Muscle of leg (tissue), 11 donors: ENCODE measurements around the gene ZC3HAV1. TPM values are rescaled to one million over a fixed set of nuclear protein-coding genes. Genes with fewer than 3 reads are reported as not detected.
"Not testable (repeated sequence)": the region's sequence is repeated elsewhere in the genome, so short reads cannot be mapped to it uniquely, and the experiment has no call there.

Source experiments
- DNase-seq: peaks from one replicate; pipeline ENCODE4 v3.0.0; 2013
- H3K27ac ChIP-seq: one replicate; pipeline ENCODE4 v1.5.1; 2013; ENCODE audit warnings: mild to moderate bottlenecking, low read length, control low read depth
- H3K27me3 ChIP-seq: one replicate; pipeline ENCODE4 v1.6.1; 2013; ENCODE audit warnings: low read length; ENCODE audit not compliant: control insufficient read depth, insufficient read depth
- H3K36me3 ChIP-seq: one replicate; pipeline ENCODE4 v1.6.1; 2013; ENCODE audit warnings: low read length; ENCODE audit not compliant: control insufficient read depth, insufficient read depth
- H3K4me1 ChIP-seq: one replicate; pipeline ENCODE4 v1.6.1; 2013; ENCODE audit warnings: low read length; ENCODE audit not compliant: control insufficient read depth, insufficient read depth
- H3K4me3 ChIP-seq: one replicate; pipeline ENCODE4 v1.5.1; 2013; ENCODE audit warnings: low read length, control low read depth
- H3K9me3 ChIP-seq: replicated peaks from 2 replicates; pipeline ENCODE4 v1.6.1; 2013; ENCODE audit warnings: low read depth, low read length; ENCODE audit not compliant: control insufficient read depth
- WGBS: methylation state at CpG from one replicate; pipeline ENCODE4 v1.1.5; 2013; ENCODE audit warnings: missing lambda C conversion rate; ENCODE audit not compliant: insufficient coverage; 5-methylcytosine and 5-hydroxymethylcytosine counted together
- polyA plus RNA-seq, 8 donors: library from polyadenylated mRNA; unstranded; fragments of 120-200 nt; gene quantifications; one replicate each; pipeline versions ENCODE4 v1.2.1 to v1.2.3, GENCODE V29; 2013; ENCODE audit warnings: inconsistent platforms in 1 of 8, low replicate concordance in 1 of 8; ENCODE audit not compliant: insufficient read length in 8 of 8, insufficient read depth in 1 of 8
- total RNA-seq: library from RNA; stranded (reverse); fragments of 120-200 nt; gene quantifications from one replicate; pipeline ENCODE4 v1.2.4, GENCODE V29; 2013

ZC3HAV1 gene
- total and polyA plus RNA-seq, 9 donors, result 8.0 to 15.4 (median 10.4) TPM

GRCh38 chr7:139114018-139114417, 4.5 kb upstream of the ZC3HAV1 start:
- Histone ChIP-seq H3K27me3 (peaks cover 6% of the 10 kb centered on the region), H3K27ac (no peak overlapping the region), H3K4me3 (no peak overlapping the region), H3K9me3 (no peaks in the 10 kb centered on the region), H3K4me1 (peaks cover 4% of the 10 kb centered on the region), H3K36me3 (no peaks in the 10 kb centered on the region)
- DNase-seq, result no peak
- WGBS, result 93% methylated on average over 2 of the region's 3 CpGs

- Histone ChIP-seq H3K27me3 (peaks cover 3% of the 10 kb centered on the region), H3K4me3 (no peak overlapping the region), H3K4me1 (peaks cover 6% of the 10 kb centered on the region), H3K9me3 (no peaks in the 10 kb centered on the region), H3K27ac (no peak overlapping the region), H3K36me3 (no peaks in the 10 kb centered on the region)
- 48% methylated on average over 2 of the region's 2 CpGs for WGBS
- DNase-seq, result no peak
Observed at GRCh38 chr7:139112741-139113250, 3.3 kb upstream of the ZC3HAV1 start.

GRCh38 chr7:139112316-139112715, 2.8 kb upstream of the ZC3HAV1 start:
- Histone ChIP-seq H3K4me3 (no peak overlapping the region), H3K9me3 (no peaks in the 10 kb centered on the region), H3K4me1 (peaks cover 11% of the 10 kb centered on the region), H3K27me3 (peaks cover 1% of the 10 kb centered on the region), H3K27ac (no peak overlapping the region), H3K36me3 (no peaks in the 10 kb centered on the region)
- 82% methylated on average over 3 of the region's 3 CpGs for WGBS
- no peak for DNase-seq

GRCh38 chr7:139111811-139112301, 2.3 kb upstream of the ZC3HAV1 start:
- H3K4me1 ChIP-seq, result peaks cover 12% of the 10 kb centered on the region
- no peak for DNase-seq
- no peak overlapping the region for H3K27ac ChIP-seq
- no peak overlapping the region for H3K4me3 ChIP-seq
- H3K36me3 ChIP-seq, result no peaks in the 10 kb centered on the region
- WGBS, result 93% methylated on average over 3 of the region's 4 CpGs
- no peaks in the 10 kb centered on the region for H3K9me3 ChIP-seq
- no peaks in the 10 kb centered on the region for H3K27me3 ChIP-seq

- no peak overlapping the region for H3K4me3 ChIP-seq
- no peaks in the 10 kb centered on the region for H3K36me3 ChIP-seq
- H3K27ac ChIP-seq, result no peak overlapping the region
- no peak for DNase-seq
- H3K9me3 ChIP-seq, result no peaks in the 10 kb centered on the region
- H3K27me3 ChIP-seq, result no peaks in the 10 kb centered on the region
- peaks cover 12% of the 10 kb centered on the region for H3K4me1 ChIP-seq
- WGBS, result 100% methylated on average over 1 of the region's 1 CpG
Observed at GRCh38 chr7:139111147-139111546, 1.6 kb upstream of the ZC3HAV1 start.

DNA sequence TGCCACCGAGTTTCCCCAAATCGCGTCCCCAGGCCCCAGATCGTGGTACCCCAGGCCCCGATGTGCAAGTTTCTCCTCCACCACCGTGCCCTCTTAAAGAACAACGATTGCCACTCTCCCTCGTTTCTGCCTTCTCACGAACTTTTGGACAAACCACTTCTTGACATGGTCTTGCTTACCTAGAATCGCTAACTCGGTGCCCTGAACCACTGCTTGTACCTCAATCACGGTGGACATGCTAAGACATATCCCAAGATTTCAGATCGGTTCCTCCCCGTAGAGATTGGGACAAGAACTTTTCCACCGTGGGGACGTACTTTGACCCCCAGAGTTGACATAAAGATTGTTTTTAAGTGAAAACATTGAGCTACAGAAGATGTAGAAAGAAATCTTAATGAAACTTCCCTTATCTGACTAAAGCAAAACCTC, 477 bp upstream of the ZC3HAV1 start:
- no peaks in the 10 kb centered on the region for H3K36me3 ChIP-seq
- H3K4me1 ChIP-seq, result peaks cover 12% of the 10 kb centered on the region
- H3K27ac ChIP-seq, result peak overlapping the region; percentile 95
- H3K4me3 ChIP-seq, result peak overlapping the region; percentile 85
- DNase-seq, result no peak
- no peaks in the 10 kb centered on the region for H3K27me3 ChIP-seq
- H3K9me3 ChIP-seq, result no peaks in the 10 kb centered on the region
- WGBS, result 7% methylated on average over 12 of the region's 16 CpGs

DNA sequence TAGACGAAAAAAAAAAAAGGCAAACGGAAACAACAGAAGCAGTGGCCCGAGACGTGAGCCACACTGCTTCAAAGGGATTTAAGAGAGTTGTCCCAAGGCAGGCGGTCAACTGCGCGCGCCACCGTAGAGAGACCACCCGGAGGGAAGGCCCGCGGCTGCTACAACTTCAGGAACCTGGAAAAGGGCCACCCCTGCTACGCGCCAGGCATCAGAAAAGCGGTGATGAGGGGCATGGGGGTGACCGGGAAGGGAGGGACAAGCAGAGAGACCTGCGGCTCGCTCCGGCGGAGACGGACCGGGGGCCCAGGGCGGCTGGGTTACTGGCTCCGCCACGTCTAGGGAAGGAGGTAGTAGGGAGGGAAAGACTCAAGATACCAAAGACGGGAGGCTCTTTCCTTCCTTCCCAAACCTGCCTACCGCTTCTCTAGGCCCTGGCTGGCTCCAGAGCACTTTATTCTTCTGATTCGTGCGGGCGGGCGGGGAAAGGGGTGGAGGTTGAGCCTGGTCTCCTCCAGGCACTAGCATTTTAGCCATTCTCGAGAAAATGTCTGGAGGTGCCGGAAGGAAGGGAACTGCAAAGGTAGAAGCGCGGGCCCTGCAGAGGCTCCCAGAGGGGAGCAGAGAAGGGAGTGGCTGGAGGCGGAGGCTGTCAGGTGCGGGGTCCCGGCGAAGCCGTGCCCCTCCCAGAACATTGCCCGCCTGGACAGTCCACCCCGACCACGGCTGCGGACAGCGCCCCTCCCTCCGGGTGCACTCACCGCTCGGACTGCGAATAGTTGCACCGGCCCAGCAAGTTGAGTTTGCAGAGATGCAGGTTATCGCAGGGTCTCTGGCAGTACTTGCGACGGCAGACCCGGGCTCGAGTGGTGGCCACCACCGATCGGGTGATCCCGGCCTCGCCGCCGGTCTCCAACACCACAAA, 993 bp downstream of the ZC3HAV1 start:
- Histone ChIP-seq H3K27ac (peak overlapping the region; percentile 95), H3K4me3 (peak overlapping the region; percentile 85), H3K4me1 (peaks cover 12% of the 10 kb centered on the region), H3K27me3 (no peaks in the 10 kb centered on the region), H3K36me3 (no peaks in the 10 kb centered on the region), H3K9me3 (no peaks in the 10 kb centered on the region)
- under 1% methylated on average over 52 of the region's 61 CpGs for WGBS
- peak; percentile 48 for DNase-seq

DNA sequence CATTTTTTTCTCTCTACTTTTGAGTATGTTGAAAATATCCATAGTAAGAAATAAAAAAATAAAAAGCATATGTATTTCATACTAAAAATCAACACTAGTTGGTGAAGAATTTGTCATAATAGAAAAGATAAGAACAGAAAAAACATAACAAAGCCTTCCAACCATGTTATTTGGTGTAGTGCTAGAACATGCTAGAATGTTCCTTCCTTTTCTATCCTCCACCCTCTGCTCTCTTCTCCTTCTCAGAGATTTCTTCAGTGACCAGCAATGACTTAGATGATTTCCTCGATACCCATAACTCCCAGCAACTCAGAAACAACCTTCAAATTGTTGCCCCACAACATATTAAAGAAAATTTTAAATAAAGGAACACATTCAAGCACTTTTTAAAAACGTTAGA, 2.6 kb downstream of the ZC3HAV1 start:
- no CpG with 5 or more reads among the region's 2 CpGs for WGBS
- Histone ChIP-seq H3K27me3 (no peaks in the 10 kb centered on the region), H3K4me3 (no peak overlapping the region), H3K9me3 (no peaks in the 10 kb centered on the region), H3K36me3 (no peaks in the 10 kb centered on the region), H3K27ac (no peak overlapping the region), H3K4me1 (peaks cover 12% of the 10 kb centered on the region)
- no peak for DNase-seq

- H3K36me3 ChIP-seq, H3K9me3 ChIP-seq, H3K27me3 ChIP-seq, H3K4me3 ChIP-seq, DNase-seq, H3K27ac ChIP-seq: not testable (repeated sequence)
- H3K4me1 ChIP-seq, result peaks cover 12% of the 10 kb centered on the region
- 100% methylated on average over 1 of the region's 7 CpGs for WGBS
Observed at GRCh38 chr7:139106227-139106626, 3.3 kb downstream of the ZC3HAV1 start.

DNA sequence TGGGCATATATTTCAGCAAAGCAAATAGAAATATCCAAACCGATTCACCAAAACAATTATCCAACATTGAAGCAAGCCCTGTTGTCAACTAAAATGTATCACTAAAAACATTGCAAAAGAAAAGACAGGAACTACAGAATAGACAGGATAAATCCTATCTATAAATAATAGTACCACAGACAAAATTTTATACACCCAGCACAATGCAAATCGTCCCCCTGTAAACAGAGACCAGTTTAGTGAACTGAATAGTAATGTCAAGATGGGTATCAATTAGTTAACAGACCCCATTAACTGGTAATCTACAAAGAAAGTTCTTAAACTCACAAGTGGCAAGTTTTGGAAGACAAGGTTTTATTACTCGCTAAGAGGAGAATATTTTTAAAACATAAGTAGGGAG, 4.0 kb downstream of the ZC3HAV1 start:
- no CpG with 5 or more reads among the region's 3 CpGs for WGBS
- Histone ChIP-seq H3K4me3 (no peak overlapping the region), H3K4me1 (peaks cover 12% of the 10 kb centered on the region), H3K27ac (no peak overlapping the region), H3K27me3 (no peaks in the 10 kb centered on the region), H3K36me3 (no peaks in the 10 kb centered on the region), H3K9me3 (no peaks in the 10 kb centered on the region)
- DNase-seq, result no peak
